Epithelial cell of proximal tubule (primary cell): ENCODE data around the gene SURF2. TPM values are rescaled to one million over a fixed set of nuclear protein-coding genes. Genes with fewer than 3 reads are reported as not detected.

Source experiments
- DNase-seq: peaks from one replicate; pipeline ENCODE4 v3.0.0-alpha.2; 2011; ENCODE audit warnings: low read depth
- H3K4me3 ChIP-seq: 2 replicates; pipeline ENCODE4 v1.5.1; 2011; ENCODE audit warnings: low read depth, mild to moderate bottlenecking, low read length
- CTCF ChIP-seq: conservative IDR thresholded peaks from 2 replicates; pipeline ENCODE4 v1.5.1; 2012; ENCODE audit warnings: low read depth, mild to moderate bottlenecking, low read length
- total RNA-seq: library from RNA; depleted of rRNA; stranded (reverse); fragments of >200 nt; gene quantifications from 2 replicates; pipeline ENCODE4 v1.2.3, GENCODE V29; 2015

Gene SURF2
- total RNA-seq, 1 donor from 2014 or later: 27.6 TPM

- no peak overlapping the region for H3K4me3 ChIP-seq
- no peak for TF ChIP-seq CTCF
- no peak for DNase-seq
These were observed 22.1 kb downstream of the SURF2 start for GRCh38 chr9:133378408-133378962.

- TF ChIP-seq CTCF: no peak
- no peak overlapping the region for H3K4me3 ChIP-seq
- no peak for DNase-seq
These were observed 23.1 kb downstream of the SURF2 start for GRCh38 chr9:133379153-133380086.

- no peak for TF ChIP-seq CTCF
These were observed 24.4 kb downstream of the SURF2 start for GRCh38 chr9:133380734-133381133.

GRCh38 chr9:133382507-133383141, 26.3 kb downstream of the SURF2 start:
- H3K4me3 ChIP-seq: no peak overlapping the region
- no peak for DNase-seq
- TF ChIP-seq CTCF: no peak

More at GRCh38 chr9:133380734-133381133, 24.4 kb downstream of the SURF2 start:
- no peak for DNase-seq
- H3K4me3 ChIP-seq: no peak overlapping the region

- DNase-seq: no peak
- TF ChIP-seq CTCF: no peak
- no peak overlapping the region for H3K4me3 ChIP-seq
These were observed 27.1 kb downstream of the SURF2 start for GRCh38 chr9:133383438-133383837.

- TF ChIP-seq CTCF: no peak
- DNase-seq: no peak
- H3K4me3 ChIP-seq: no peak overlapping the region
These were observed 28.5 kb downstream of the SURF2 start for GRCh38 chr9:133384736-133385321.
